ENCODE results near the gene PTEN. TPM values are rescaled to one million over a fixed set of nuclear protein-coding genes. Genes with fewer than 3 reads are reported as not detected.

Gene PTEN
- total RNA-seq, 2 experiments from 2014 or later, result 79.8 to 86.0 TPM

DNA sequence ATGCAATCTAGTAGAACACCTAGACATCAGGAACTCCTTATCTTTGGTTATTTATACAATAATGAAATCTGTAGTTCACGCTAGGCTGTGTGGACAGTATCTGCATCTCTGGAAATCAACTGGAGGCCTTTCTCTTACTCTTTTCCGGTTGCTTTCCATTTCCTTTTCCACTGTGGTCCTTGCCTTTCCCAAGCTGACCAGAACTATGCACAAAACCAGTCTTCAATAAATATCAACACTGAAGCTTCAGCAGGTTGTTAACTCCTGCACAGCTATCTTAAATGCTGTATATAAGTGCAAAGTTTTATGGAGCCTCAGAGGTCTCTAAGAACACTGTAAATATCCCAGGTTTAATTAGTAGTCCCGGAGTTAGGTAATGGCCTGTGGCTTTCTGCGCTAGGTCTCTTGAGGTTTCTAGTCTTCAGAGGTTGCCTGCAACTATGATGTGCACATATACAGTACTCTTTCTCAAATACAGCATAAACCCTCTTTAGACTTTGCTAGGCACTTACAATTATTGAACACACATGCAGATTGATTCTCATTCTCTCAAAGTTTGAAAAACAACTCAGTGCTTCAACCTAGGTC lies 2.5 kb upstream of the PTEN start:
- H3K36me3 Mint-ChIP-seq (ENCODE audit: low read depth), result peaks cover 33% of the 10 kb centered on the region
- H3K4me1 ChIP-seq (ENCODE audit: insufficient read depth, low read length), result peaks cover 22% of the 10 kb centered on the region
- peaks cover 35% of the 10 kb centered on the region for H3K4me1 Mint-ChIP-seq (ENCODE audit: low read depth)
- H3K27ac Mint-ChIP-seq, result peak overlapping the region; percentile 92
- H3K9me3 ChIP-seq (ENCODE audit: control insufficient read depth in 1 of 2, insufficient read depth in 1 of 2, low read length in 2 of 2), result no peaks in the 10 kb centered on the region
- intact Hi-C loops (cut with DNase I, micrococcal nuclease), result loop anchor here (1.0 to 10.0 kb wide), 11 partner anchors 44 to 954 kb away; partner anchors contain the start of gene ATAD1 (in 1 of the 2)
- POLR2A ChIA-PET, result interaction anchor here (0.8 to 6.7 kb wide), 16 partner anchors 10 to 965 kb away, joined by 3 to 168 read pairs (median 18); partner anchors contain the start of genes ATAD1 and RNLS
- CTCF ChIA-PET, result interaction anchor here (0.8 to 3.6 kb wide), 5 partner anchors 10 to 253 kb away, joined by 3 to 13 read pairs (median 4); partner anchors contain the start of gene ATAD1
- TF ChIP-seq, protein P1, sequence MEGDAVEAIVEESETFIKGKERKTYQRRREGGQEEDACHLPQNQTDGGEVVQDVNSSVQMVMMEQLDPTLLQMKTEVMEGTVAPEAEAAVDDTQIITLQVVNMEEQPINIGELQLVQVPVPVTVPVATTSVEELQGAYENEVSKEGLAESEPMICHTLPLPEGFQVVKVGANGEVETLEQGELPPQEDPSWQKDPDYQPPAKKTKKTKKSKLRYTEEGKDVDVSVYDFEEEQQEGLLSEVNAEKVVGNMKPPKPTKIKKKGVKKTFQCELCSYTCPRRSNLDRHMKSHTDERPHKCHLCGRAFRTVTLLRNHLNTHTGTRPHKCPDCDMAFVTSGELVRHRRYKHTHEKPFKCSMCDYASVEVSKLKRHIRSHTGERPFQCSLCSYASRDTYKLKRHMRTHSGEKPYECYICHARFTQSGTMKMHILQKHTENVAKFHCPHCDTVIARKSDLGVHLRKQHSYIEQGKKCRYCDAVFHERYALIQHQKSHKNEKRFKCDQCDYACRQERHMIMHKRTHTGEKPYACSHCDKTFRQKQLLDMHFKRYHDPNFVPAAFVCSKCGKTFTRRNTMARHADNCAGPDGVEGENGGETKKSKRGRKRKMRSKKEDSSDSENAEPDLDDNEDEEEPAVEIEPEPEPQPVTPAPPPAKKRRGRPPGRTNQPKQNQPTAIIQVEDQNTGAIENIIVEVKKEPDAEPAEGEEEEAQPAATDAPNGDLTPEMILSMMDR (IDR thresholded peaks at IDR 0.05), result no peak
- DNase-seq (peak in 2 of 14 experiments; percentile 13 to 17), ATAC-seq (ENCODE audit: poor library complexity) (no peak)
- H3K4me3 Mint-ChIP-seq, result peak overlapping the region; percentile 96
- H3K36me3 ChIP-seq (ENCODE audit: insufficient read depth, low read length), result no peaks in the 10 kb centered on the region
- no peaks in the 10 kb centered on the region for H3K9me3 Mint-ChIP-seq
- no peaks in the 10 kb centered on the region for H3K27me3 Mint-ChIP-seq
- H3K27me3 ChIP-seq (ENCODE audit: control insufficient read depth in 1 of 2, insufficient read depth in 2 of 2, low read length in 2 of 2), result no peaks in the 10 kb centered on the region
- peak overlapping the region in 1 of 2 donors; percentile 84 for H3K27ac ChIP-seq (ENCODE audit: low read depth in 1 of 2, low read length in 2 of 2)
- no peak overlapping the region for H3K4me3 ChIP-seq (ENCODE audit: low read length)

DNA sequence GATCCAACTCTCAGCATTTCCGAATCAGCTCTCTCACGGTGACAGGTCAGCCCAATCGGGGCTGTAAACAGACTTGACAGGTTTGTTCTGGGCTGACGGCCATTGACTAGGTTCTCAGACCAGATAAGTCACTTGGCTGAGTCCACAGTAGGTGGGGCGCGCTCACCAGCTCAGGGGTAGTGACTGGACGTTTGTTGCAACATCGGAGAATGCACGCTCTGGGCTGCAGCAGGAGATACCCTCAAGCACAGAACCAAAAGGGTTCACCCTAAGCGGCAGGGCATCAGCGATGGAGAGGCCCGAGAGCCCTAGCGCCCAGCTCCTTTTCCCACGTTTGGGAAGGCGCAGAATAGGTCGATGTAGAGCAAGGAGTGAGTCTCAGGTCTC lies 1.9 kb upstream of the PTEN start:
- Histone ChIP-seq H3K27me3 (ENCODE audit: control insufficient read depth in 1 of 2, insufficient read depth in 2 of 2, low read length in 2 of 2) (no peaks in the 10 kb centered on the region), H3K9me3 (ENCODE audit: control insufficient read depth in 1 of 2, insufficient read depth in 1 of 2, low read length in 2 of 2) (no peaks in the 10 kb centered on the region), H3K4me3 (ENCODE audit: low read length) (peak overlapping the region; percentile 94), H3K4me1 (ENCODE audit: insufficient read depth, low read length) (peaks cover 22% of the 10 kb centered on the region), H3K27ac (ENCODE audit: low read depth in 1 of 2, low read length in 2 of 2) (peak overlapping the region; percentile 81 to 84), H3K36me3 (ENCODE audit: insufficient read depth, low read length) (no peaks in the 10 kb centered on the region)
- H3K27ac Mint-ChIP-seq, result peak overlapping the region; percentile 92
- H3K9me3 Mint-ChIP-seq, result no peaks in the 10 kb centered on the region
- DNase-seq, result peak in 8 of 14 experiments; percentile 1 to 74 (median 14)
- ATAC-seq (ENCODE audit: poor library complexity), result no peak
- peaks cover 38% of the 10 kb centered on the region for H3K4me1 Mint-ChIP-seq (ENCODE audit: low read depth)
- peak overlapping the region; percentile 96 for H3K4me3 Mint-ChIP-seq
- ChIA-PET POLR2A (interaction anchor here (0.9 to 6.7 kb wide), 32 partner anchors 10 to 1440 kb away, joined by 3 to 168 read pairs (median 8); partner anchors contain the start of genes ATAD1, IFIT2, RNLS and STAMBPL1), CTCF (interaction anchor here (1.0 to 3.6 kb wide), 2 partner anchors 11 to 43 kb away, joined by 4 to 13 read pairs; partner anchors contain the start of gene ATAD1)
- H3K27me3 Mint-ChIP-seq, result no peaks in the 10 kb centered on the region
- intact Hi-C loops (cut with DNase I, micrococcal nuclease), result loop anchor here (1.0 to 10.0 kb wide), 9 partner anchors 44 to 953 kb away; partner anchors contain the start of gene ATAD1 (in 1 of the 2)
- peaks cover 34% of the 10 kb centered on the region for H3K36me3 Mint-ChIP-seq (ENCODE audit: low read depth)
- TF ChIP-seq, protein P1 (IDR thresholded peaks at IDR 0.05), result no peak

DNA sequence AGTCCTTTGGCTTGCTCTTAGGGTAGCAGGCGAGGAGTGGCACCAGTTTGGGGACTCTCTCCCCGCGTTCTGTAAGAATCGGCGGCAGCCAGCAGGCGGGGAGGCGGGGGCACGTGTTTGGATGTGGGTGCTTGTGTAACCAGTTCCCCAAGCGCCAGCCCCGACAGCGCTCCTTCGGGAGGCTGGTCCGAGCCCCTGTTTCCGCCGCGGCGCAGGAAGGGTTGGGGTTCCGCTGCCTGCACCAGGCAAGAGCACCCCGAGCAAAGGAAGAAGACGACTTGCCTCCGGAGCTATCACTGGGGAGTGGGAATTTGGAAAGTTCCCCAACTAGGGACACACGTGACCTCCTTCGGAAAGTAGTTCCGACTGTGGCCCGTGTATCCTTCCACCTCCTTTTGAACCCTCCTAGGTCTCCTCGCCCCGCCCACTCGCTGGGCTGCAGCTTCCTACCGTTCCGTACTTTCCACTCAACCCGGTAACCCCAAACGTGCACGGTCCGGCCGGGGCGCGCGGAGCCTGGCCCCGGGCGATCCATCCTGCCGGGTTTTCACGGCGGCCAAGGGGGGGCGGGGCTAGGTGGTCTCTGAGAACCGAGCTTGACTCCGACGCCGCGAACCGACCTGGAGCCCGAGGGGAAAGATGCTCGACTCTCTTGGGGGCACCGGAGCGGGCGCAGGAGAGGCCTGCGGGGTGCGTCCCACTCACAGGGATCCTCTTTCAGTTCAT lies 1.3 kb upstream of the PTEN start:
- peak; percentile 89 to 98 (median 92) for DNase-seq
- Histone ChIP-seq H3K4me1 (ENCODE audit: insufficient read depth, low read length) (peaks cover 22% of the 10 kb centered on the region), H3K4me3 (ENCODE audit: low read length) (peak overlapping the region; percentile 94), H3K9me3 (ENCODE audit: control insufficient read depth in 1 of 2, insufficient read depth in 1 of 2, low read length in 2 of 2) (no peaks in the 10 kb centered on the region), H3K27ac (ENCODE audit: low read depth in 1 of 2, low read length in 2 of 2) (peak overlapping the region; percentile 81 to 84), H3K27me3 (ENCODE audit: control insufficient read depth in 1 of 2, insufficient read depth in 2 of 2, low read length in 2 of 2) (no peaks in the 10 kb centered on the region), H3K36me3 (ENCODE audit: insufficient read depth, low read length) (no peaks in the 10 kb centered on the region)
- intact Hi-C loops (cut with DNase I, micrococcal nuclease), result loop anchor here (1.0 to 10.0 kb wide), 11 partner anchors 45 to 953 kb away; partner anchors contain the start of gene ATAD1 (in 1 of the 2)
- Mint-ChIP-seq H3K27ac (peak overlapping the region; percentile 92), H3K9me3 (no peaks in the 10 kb centered on the region), H3K4me1 (ENCODE audit: low read depth) (peaks cover 43% of the 10 kb centered on the region), H3K36me3 (ENCODE audit: low read depth) (peaks cover 37% of the 10 kb centered on the region), H3K27me3 (no peaks in the 10 kb centered on the region), H3K4me3 (peak overlapping the region; percentile 96)
- TF ChIP-seq, protein P1 (IDR thresholded peaks at IDR 0.05), result no peak
- CTCF ChIA-PET, result interaction anchor here (0.8 to 3.6 kb wide), 5 partner anchors 12 to 252 kb away, joined by 3 to 13 read pairs (median 4); partner anchors contain the start of gene ATAD1
- ATAC-seq (ENCODE audit: poor library complexity), result peak; percentile 72
- POLR2A ChIA-PET, result interaction anchor here (0.5 to 6.7 kb wide), 43 partner anchors 9 to 1552 kb away, joined by 3 to 168 read pairs (median 5); partner anchors contain the start of genes ATAD1, IFIT1, IFIT2 and IFIT5

Data from CD4-positive, alpha-beta T cell (primary cell).